ENCODE measurements around the gene DHX40. TPM values are rescaled to one million over a fixed set of nuclear protein-coding genes. Genes with fewer than 3 reads are reported as not detected.

Gene DHX40
- total RNA-seq, 1 donor from 2014 or later = 33.2 TPM

Other genes starting within 250 kb of the DHX40 start
- gene YPEL2, start 234.0 kb upstream of the DHX40 start, total RNA-seq = 75.2 TPM
- gene CLTC, start 54.3 kb downstream of the DHX40 start, total RNA-seq = 246 TPM
- 17.2 TPM for gene PTRH2, start 141.8 kb downstream of the DHX40 start, total RNA-seq
- gene VMP1, start 142.0 kb downstream of the DHX40 start, total RNA-seq = 167 TPM

Data from mucosa of gallbladder (tissue), 1 donor.